Muscle of arm (tissue), 14 donors: ENCODE data around the gene FAM151A. TPM values are rescaled to one million over a fixed set of nuclear protein-coding genes. Genes with fewer than 3 reads are reported as not detected.

ENCODE experiments used
- DNase-seq: peaks from one replicate; pipeline ENCODE4 v3.0.0-alpha.2; 2013
- long read RNA-seq, 11 donors: transcript quantifications; one replicate each; lab custom pipeline, GENCODE V29; 2026
- polyA plus RNA-seq, 12 donors: library from polyadenylated mRNA; unstranded; fragments of 120-200 nt; gene quantifications; one replicate each; pipeline ENCODE4 v1.2.1, GENCODE V29; 2013; ENCODE audit not compliant: insufficient read length in 12 of 12

The FAM151A gene
- polyA plus RNA-seq: 1 to 10 TPM in 1 of 12 donors, under 1 TPM in 9, not detected in 2; 0.15 to 1.1 (median 0.38) TPM
- long read RNA-seq, donor 1: 0 reads
- long read RNA-seq, donor 2: 0 reads
- long read RNA-seq, donor 3: 0 reads
- long read RNA-seq, donor 4: 0 reads
- long read RNA-seq, donor 5: 0 reads
- long read RNA-seq, donor 6: 0 reads
- long read RNA-seq, donor 7: 0 reads
- long read RNA-seq, donor 8: 0 reads
- long read RNA-seq, donor 9: 0 reads
- long read RNA-seq, donor 10: 0 reads
- long read RNA-seq, donor 11: 0 reads

DNA sequence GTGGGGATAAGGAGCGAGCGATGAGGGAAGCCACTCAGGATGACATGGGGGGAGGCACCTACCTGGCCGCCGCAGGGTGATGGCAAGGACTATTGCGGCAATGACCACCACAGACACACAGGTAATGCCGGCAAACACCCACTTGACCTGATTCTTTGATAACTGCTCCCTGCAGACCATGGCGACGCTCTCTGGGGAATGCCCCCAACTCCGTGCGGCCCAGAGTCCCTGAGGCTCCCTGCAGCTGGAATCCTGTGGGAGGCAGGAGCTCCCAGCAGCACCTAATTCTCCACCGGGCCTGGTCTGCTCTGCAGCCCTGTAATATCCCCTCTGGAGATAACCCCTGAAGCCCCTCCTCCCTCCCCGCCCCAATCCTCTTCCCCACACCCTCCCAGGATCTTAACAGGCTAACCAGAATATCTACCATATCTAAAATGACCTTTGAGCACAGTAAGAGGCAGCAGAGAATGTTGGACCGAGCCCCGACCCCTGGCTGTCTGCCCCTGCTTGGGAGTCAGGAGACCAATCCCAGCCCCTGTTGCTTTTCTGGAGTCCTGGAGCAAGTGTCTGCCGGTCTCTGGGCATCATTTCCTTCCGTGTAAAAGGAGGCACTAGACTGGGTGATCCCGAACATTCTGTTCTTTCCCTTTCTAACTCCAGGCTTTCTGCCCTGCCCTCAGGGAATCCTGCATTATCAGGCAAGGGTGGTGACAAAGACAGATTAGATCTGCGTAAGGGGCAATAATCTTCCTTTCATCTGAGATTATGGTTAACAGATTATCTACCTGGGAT, at the start of gene FAM151A:
FAM151A (minus strand) TSS at position 310 of the 792 bp plus-strand sequence; CDS start at position 180, 130 bp downstream.
- no peak for DNase-seq

DNA sequence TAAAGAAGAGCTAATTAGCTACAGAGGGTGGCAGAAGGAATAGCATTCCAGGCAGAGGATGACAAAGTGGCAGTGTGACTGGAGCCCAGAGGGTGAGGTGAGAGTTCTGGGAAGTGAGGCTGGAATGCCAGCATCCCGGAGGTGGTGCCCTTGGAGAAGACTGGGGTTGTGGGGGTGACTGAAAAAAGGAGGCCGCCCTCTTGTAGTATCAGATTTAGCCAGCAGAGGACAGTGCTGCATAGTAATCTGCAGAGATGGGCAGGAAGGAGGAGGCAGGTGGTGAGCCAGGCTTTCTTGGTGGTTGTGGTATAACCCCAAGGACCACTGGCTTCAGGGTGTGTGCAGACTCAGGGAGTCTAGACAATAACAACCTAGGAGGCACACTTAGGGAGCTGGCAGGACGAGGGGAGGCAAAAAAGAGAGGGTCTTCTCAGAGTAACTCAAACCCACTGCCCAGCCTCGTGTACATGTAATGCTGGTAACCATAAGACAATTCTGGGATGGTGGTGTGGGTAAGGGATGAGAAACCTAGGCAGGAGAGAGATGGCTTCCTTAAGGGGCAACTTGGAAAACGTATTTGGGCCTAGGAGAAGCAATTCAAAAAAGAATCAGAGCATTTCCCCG, 48.8 kb upstream of the FAM151A start:
- DNase-seq: peak; percentile 12

DNA sequence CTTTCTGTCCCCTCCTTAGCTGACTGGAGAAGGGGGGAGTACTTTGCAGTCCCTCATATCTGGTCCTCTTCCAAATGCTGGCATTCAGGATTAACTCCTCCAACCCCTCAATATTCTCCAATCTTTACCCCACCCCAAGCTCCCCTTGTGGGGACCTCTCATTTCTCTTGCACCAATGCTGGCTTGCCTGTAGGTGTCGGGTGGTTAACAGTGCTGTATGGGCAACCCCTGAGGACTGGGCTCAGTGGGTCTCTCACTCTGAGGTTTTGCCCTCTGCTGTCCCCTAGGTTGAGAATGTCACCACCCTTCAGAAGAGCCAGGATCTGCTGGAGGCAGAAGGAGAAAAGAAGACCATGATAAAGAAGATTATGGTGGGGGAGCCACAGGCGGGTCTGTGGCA, 45.2 kb upstream of the FAM151A start:
- no peak for DNase-seq

DNA sequence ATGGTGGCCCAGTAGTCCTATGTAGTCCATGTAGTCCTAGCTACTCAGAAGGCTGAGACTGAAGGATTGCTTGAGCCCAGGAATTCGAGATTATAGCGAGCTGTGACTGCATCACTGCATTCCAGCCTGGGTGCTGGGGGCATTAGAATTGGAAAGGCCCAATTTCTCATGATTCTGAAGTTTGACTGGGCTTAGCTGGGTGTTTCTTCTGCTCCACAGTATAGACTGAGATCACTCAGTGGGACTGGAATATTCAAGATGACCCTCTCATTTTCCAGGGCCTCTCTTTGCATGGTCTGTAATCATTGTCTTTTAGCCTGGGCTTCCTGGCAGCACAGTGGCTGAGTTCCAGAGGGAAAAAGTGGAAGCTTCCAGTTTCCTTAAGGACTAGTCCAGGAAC, 44.5 kb upstream of the FAM151A start:
- no peak for DNase-seq

DNA sequence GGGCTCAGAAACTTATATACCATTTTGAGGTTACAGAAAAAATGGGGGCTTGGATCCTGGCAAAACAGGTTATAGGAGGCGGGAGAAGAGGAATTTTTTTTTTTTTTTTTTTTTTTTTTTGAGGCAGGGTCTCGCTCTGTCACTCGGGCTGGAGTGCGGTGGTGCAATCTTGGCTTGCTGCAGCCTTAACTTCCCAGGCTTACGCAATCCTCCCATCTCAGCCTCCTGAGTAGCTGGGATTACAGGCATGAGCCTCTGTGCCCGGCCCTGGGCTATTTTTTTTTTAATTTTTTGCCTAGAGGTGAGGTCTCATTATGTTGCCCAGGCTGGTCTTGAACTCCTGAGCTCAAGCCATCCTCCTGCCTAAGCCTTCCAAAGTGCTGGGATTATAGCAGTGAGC, 43.0 kb upstream of the FAM151A start:
- DNase-seq: no peak

DNA sequence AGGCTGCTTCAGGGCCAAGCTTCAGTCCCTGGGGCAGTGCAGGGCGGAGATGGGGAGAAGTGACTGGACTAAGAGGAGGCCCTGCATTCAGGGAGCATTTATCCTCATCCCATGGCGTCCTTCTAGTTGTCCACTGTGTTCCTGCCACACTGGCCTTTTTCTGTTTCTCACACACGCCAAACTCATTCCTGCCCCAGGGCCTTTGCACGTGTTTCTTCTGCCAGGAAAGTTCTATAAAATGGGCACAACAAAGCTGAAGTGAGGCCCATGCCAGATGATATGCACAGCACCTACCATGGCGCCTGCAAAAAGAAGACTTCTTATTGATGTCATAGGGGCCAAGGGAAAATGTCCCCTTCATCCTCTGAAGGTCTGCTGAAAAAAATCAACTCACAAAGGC, 42.5 kb upstream of the FAM151A start:
- DNase-seq: no peak

DNA sequence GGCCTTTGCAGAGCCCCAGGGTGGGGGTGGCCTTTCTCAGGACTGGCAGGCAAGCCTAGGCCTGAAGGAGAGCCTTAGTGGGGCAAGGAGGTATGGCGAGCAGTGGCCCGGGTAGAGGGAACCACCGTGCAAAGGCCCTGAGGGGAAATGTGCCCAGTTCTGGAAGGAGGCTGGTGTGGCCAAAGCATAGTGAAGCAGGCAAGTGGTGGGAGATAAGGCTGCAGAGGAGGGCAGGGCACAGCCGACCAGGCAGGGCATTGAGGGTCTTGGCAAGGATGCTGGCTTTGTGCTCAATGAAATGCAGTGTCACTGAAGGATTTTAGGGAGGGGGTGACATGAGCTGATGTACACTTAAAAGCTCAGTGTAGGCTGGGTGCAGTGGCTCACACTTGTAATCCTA, 41.0 kb upstream of the FAM151A start:
- no peak for DNase-seq

DNA sequence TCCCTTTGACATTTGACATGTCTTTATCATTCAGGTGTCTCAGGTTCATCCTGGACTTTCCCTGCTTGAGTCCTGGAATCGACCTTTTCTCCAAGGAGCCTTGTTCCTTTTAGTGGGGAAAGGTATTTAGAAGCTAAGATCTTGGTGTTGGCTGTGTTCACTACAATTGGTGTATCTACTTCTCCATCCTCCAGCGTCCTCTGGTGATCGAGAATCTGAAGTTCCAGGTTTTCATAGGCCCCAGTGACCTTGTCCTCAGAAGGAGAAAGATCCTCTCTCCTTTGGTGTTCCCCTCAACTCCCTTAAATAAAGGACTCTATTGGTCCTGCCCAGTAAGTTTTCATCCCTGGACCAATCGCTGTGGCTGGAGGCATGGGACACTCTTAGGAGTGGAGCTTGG, 40.4 kb upstream of the FAM151A start:
- no peak for DNase-seq

DNA sequence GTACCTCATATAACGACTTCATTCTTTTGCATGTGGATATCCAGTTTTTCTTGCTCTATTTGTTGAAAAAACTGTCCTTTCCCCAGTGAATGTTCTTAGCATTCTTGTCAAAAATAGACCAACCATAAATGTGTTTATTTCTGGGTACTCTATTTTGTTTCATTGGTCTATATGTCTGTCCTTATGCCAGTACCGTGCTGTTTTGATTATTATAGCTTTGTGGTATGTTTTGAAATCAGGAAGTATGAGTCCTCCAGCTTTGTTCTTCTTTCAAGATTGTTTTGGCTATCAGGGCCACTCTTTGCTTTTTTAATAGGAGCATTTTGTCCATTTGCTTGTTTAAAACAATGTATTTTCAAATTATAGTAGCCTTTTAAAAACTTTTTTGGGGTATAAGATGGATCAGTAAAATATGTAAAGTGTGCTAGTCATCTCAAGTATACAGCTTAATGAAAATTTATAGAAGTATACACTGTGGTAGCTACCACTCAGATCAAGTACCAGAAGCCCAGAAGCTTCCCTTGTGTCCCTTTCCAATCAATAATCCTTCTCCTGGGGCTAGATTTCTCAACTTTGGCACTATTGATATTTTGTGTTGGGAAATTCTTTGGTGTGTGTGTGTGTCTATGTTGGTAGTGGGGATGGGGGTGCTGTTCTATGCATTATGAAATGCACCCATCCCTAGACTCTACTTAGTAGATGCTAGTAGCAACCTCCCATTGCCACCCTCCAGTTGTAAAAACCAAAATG, 35.0 kb upstream of the FAM151A start:
- no peak for DNase-seq

DNA sequence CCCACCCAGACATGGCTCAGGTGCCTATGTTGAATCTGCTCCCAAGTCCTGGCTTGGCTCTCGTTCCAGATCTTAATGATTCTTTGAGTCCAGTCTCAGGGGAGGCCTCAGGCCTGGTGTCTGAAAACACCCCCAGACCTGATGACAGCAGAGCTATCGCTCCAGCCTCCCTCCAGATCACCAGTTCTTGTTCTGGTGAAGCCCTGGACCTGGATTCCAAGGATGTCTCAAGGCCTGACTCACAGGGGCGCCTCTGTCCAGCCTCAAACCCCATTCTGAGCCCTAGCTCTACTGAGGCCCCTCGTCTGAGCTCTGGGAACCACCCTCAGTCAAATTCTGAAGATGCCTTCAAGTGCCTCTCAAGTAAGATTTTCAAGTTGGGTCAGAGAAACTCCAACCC, 29.7 kb upstream of the FAM151A start:
- DNase-seq: no peak

DNA sequence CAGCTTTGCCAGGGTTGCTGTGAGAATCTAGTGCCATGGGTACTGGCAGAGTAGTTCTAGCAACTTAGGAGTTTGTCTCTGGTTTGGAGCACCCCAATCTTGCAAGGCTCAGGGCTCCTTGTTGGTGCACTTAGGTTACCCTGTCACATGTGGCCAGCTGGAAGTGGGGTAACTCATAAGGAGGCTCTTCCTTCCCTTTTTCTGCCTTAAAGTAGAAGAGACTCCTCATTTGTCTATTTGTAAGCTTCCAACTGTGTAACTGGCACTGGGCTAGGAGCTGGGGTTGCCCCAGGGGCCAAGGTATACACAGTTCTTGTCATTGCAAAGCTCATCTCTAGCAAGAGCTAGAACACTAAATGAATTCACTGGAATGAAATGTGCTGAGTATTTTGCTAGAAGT, 28.8 kb upstream of the FAM151A start:
- DNase-seq: no peak

DNA sequence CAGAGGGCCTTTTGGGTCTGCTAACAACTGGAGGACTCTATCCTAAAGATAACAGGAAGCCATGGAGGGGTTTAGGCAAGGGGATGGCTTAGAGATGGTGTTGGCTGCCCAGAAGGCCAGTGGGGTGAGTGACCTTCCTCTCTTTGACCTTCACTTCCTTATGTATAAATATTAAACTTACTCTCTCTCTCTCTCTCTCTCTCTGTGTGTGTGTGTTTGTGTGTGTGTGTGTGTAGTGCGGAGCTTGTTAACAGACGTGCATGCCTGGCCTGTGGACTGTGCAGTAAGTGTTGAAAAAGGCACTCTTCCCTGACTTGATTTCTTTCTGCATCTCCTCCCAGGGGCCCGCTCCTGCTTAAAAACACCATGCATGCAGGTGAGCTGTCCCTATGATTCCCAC, 28.3 kb upstream of the FAM151A start:
- DNase-seq: no peak

DNA sequence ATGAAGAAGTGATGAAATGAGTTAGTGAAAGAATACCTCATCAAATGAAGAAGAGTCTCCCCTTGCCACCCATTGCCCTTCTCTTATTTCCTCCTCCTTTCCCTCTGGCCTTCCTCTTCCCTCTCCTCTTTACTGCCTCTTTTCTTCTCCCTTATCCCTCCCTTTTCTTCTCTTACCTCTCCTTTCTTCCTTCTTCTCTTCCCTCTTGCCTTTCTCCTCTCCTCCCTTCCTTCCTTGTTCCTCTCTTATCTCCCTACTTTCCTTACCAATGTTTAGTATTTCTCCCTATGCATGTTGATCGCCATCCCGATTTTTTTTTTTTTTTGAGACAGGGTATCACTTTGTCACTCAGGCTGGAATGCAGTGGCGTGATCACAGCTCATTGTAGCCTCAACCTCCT, 27.1 kb upstream of the FAM151A start:
- no peak for DNase-seq

DNA sequence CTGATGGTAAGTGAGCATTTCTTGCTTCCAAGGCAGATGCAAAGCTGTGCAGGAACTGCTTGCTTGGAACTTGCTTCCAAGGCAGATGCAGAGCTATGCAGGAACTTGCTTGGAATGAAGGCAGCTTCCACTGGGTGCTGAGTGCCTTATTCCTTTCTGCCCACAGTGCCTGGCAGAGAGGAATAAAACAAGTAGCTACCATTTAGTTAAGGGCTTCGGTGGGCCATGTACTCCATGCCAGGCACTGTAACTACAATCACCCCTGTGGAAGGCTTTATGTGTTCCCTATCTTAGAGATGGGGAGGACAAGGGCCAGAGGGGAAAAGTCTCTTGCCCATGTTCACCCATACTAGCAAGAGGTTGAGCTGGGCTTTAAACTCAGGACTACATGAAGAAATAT, 26.6 kb upstream of the FAM151A start:
- no peak for DNase-seq

DNA sequence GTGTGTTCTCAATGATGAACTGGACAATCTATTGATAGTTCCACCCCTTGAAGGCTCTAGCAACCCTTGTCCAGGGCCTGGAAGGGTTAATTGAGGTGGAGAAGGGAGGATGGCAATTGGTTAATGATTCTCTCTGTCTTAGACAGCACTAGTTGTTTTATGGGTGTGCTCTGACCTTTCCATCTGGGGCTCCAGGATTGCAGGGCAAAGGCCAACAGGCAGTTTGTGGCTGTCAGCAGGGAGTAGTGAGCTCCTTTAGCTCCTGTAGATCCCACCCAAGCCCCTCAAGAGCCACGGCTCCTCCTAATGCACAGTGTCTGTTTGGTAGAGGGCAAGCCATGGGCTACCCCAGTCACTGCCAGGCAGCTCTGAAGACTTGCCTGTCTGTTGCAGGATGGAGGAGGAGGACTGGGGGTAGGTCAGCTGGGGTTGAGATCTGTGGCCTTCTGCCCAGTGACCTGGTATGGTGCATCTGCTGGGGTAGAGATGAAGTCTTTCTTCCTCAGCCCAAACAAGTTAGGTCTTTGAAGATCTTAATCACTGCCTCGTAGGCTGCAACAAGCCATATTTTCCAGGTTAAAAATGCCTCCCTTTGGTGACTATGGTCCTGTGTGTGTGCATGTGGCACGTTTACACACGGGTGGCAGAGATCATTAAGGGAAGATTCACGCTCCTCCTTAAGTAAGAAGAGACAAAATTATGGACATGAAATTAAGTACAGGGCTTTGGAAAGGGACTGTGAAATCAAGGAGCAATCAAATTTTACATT, 26.0 kb upstream of the FAM151A start:
- no peak for DNase-seq

DNA sequence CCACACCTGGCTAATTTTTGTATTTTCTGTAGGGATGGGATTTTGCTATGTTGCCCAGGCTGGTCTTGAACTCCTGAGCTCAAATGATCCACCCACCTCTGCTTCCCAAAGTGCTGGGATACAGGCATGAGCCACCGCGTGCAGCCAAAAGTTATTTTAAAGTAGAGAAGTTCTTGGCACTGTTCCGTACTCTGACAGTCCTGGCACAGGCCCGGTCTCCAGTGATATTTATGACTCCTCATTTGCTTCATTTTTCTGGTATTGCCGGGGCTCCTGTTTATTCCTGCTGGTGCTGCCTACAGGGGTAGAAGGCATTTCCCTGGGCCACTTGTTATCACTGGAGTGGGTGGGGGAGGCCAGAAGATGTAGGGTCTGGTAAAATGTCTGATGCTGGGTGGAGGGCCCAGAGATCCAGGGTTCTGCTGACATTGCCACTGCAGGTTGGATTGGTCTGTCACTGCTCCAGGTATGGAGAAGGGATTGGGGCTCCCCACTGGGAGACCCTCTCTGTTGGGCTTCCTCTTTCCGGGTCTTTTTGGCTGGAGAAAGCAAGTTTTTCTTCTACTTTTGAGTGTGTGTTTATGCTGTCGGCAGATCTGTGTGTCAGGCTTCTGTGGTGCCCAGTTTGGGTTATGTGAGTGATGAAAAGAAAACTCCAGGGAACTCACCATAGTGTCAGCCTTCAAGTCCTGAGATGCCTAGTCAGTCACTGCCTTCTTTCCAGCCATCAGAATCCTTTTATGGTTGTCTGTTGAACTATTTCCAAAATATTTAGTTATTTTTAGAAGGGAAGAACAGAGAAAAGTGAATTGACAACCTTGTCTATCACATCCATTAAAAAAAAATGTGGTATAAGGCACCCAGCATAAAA, 22.7 kb upstream of the FAM151A start:
- peak; percentile 15 for DNase-seq

DNA sequence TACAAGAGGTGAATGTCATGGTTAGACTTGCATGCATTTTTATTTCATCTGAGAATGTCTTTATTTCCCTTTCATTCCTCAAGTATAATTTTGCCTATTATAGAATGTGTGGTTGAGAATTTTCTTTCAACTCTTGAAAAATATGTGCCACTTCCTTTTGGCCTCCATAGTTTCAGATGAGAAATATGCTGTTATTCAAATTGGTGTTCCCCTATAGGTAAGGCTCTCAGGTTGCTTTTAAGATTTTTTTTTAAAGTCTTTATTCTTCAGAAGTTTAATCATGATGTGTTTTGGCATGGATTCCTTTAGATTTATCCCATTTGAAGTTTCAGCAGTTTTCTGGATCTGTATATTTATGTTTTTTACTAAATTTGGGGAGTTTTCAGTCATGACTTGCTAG, 20.4 kb upstream of the FAM151A start:
- DNase-seq: no peak

DNA sequence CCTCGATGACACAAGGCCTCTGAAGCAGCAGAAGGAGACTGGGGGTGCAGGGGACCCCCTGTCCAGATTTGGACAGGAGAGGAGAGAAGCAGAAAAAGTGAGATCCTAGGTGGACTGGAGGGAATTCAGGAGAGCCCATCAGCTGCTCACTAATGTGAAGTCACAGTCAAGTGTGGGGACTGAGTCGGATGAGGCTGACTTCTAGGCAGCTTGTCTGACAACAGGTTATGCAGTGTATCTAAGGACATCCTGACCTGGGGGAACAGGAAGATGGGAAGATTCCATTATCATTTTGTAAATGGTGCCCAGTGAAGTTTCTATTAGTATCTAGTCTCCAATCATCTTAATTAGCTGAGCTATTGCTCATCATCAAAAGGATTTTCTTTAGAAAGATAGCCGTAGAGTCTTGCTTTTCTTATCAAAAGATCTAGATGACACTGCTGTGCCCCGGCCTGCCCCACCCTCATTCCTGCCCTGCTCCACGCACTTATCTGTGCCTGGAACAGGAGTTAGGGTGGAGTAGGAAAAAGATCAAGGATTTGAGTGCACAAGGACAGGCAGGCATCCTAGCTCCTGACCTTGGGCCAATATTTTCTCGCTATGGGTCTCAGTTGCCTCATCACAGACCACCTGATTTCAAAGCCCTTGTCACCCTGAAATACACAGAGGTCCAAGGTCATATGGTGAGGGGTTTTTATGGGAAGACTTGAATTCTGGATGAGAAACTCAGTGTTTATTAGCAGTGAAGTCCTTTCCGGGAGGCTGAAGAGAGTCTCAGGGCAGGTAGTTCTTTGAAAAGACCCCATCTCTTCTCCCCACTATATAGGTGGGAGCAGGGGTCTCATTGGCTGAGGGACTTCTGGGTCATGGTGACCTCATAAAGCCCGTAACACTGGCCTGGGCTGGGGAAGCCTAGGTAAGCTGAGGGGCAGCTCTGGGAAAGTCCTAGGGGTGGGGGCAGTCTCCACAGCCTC, 17.8 kb upstream of the FAM151A start, which contains the start of gene MROH7:
MROH7 (plus strand) TSS at position 924 of the 974 bp plus-strand sequence. CDS start 11,141 bp downstream, outside the sequence.
- no peak for DNase-seq

DNA sequence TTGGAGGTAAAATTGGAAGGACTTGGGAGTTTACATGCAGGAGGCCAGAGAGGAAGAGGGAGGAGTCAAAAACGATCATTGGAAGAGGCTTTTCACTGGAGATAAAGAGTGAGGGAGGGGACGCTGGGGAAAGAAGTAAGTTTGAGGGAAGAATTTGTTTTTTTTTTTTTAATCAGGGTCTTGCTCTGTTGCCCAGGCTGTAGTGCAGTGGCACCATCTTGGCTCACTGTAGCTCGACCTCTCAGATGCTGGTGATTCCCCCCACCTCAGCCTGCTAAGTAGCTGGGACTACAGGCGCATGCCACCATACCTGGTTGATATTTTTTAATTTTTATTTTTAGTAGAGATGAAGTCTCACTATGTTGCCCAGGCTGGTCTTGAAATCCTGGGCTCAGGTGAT, 17.0 kb upstream of the FAM151A start:
- no peak for DNase-seq
